HL-60 (cell line): Measurements from ENCODE around the gene SATL1.
"Not testable (repeated sequence)": the region's sequence is repeated elsewhere in the genome, so short reads cannot be mapped to it uniquely, and the experiment has no call there.

Experiments
- DNase-seq, 2 experiments: peaks; one replicate each; pipeline ENCODE4 v3.0.0-alpha.2; 2010 to 2020; ENCODE audit warnings: low read depth in 1 of 2, low spot score in 1 of 2
- H3K27ac ChIP-seq: fragments of 250-450 bp; sonication (Bioruptor Pico); replicated peaks from 2 replicates; pipeline ENCODE4 v1.5.1; 2020; ENCODE audit warnings: mild to moderate bottlenecking, moderate library complexity
- H3K27me3 ChIP-seq: fragments of 250-450 bp; sonication (Bioruptor Pico); 2 replicates; pipeline ENCODE4 v1.5.1; 2021; ENCODE audit warnings: mild to moderate bottlenecking, moderate library complexity; ENCODE audit not compliant: insufficient read depth, poor library complexity, severe bottlenecking
- H3K4me3 ChIP-seq: replicated peaks from 2 replicates; pipeline ENCODE4 v1.5.1; 2011; ENCODE audit warnings: mild to moderate bottlenecking, control low read depth, low read length; ENCODE audit not compliant: insufficient read depth
- GABPA ChIP-seq: IDR thresholded peaks from 2 replicates; pipeline ENCODE4 v1.6.1; 2012; ENCODE audit warnings: low read depth
- POLR2AphosphoS5 ChIP-seq: IDR thresholded peaks from 2 replicates; pipeline ENCODE4 v1.6.1; 2012; ENCODE audit warnings: low read depth
- REST ChIP-seq: IDR thresholded peaks from 2 replicates; pipeline ENCODE4 v1.6.1; 2012; ENCODE audit warnings: low read depth; ENCODE audit not compliant: insufficient replicate concordance
- SPI1 ChIP-seq: IDR thresholded peaks from 2 replicates; pipeline ENCODE4 v1.6.1; 2012; ENCODE audit warnings: low read depth, mild to moderate bottlenecking, borderline replicate concordance
- long read RNA-seq: library from polyadenylated mRNA; unstranded; transcript quantifications from one replicate; pipeline ENCODE4 v2.0.0, GENCODE V29; 2020
- TF ChIP-seq, protein P1 (sequence below): IDR thresholded peaks from one replicate; pipeline ENCODE4 v1.5.1; 2011; ENCODE audit warnings: low read length, control low read depth, inconsistent platforms; ENCODE audit not compliant: insufficient read depth

SATL1 gene
- long read RNA-seq, result 0 reads

DNA sequence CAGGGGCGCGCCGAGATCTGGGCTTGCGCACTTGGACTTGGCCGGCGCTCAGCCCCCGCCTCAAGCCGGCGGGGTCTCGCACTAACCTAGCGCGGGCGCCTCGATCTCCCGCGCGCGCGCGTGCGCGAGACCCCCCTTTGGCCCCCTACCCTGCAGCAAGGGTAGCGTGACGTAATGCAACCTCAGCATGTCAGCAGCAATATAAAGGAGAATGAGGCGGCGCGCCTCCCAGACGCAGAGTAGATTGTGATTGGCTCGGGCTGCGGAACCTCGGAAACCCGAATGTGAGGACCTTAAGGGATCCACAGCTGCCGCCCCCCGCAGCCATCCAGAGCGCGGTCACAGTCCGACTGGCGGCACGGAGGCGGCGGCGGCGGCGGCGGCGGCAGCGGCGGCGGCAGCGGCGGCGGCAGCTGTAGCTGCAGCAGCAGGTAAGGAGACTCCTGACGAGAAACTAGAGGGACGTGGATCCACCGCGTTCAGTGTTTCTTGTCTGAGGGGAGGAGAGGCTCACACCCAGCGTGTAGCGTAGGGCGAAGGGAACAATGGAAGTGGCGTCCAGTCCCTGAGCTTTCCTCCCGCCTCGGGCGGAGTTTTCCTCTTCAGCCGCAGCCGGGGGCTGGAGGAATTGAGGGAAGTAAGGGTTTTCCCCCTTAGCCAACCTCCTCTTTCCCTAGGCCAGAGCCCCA lies at the start of gene SATL1, which contains the start of gene ZNF711:
Gene SATL1, minus strand, starts transcription at position 19 of the 689 bp plus-strand sequence. CDS start 134,811 bp downstream, outside the sequence.
Gene ZNF711, plus strand, starts transcription at position 231 of the 689 bp plus-strand sequence. CDS start 3,582 bp downstream, outside the sequence.
- no peak for TF ChIP-seq GABPA
- no peak for TF ChIP-seq SPI1
- no peak for TF ChIP-seq POLR2AphosphoS5
- TF ChIP-seq REST, result no peak
- TF ChIP-seq, protein P1, sequence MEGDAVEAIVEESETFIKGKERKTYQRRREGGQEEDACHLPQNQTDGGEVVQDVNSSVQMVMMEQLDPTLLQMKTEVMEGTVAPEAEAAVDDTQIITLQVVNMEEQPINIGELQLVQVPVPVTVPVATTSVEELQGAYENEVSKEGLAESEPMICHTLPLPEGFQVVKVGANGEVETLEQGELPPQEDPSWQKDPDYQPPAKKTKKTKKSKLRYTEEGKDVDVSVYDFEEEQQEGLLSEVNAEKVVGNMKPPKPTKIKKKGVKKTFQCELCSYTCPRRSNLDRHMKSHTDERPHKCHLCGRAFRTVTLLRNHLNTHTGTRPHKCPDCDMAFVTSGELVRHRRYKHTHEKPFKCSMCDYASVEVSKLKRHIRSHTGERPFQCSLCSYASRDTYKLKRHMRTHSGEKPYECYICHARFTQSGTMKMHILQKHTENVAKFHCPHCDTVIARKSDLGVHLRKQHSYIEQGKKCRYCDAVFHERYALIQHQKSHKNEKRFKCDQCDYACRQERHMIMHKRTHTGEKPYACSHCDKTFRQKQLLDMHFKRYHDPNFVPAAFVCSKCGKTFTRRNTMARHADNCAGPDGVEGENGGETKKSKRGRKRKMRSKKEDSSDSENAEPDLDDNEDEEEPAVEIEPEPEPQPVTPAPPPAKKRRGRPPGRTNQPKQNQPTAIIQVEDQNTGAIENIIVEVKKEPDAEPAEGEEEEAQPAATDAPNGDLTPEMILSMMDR, result no peak
- DNase-seq, result no peak
- Histone ChIP-seq H3K4me3 (no peak within 1 kb of the TSS), H3K27ac (no peak within 1 kb of the TSS), H3K27me3 (peaks cover 10% of the 10 kb centered on the region)

GRCh38 chrX:85288992-85289723 lies 45.6 kb upstream of the SATL1 start:
- TF ChIP-seq, protein P1, result no peak
- TF ChIP-seq GABPA (no peak), REST (no peak), POLR2AphosphoS5 (no peak), SPI1 (no peak)
- H3K27ac ChIP-seq, result no peak overlapping the region
- H3K4me3 ChIP-seq, result no peak overlapping the region
- no peaks in the 10 kb centered on the region for H3K27me3 ChIP-seq
- no peak for DNase-seq

DNA sequence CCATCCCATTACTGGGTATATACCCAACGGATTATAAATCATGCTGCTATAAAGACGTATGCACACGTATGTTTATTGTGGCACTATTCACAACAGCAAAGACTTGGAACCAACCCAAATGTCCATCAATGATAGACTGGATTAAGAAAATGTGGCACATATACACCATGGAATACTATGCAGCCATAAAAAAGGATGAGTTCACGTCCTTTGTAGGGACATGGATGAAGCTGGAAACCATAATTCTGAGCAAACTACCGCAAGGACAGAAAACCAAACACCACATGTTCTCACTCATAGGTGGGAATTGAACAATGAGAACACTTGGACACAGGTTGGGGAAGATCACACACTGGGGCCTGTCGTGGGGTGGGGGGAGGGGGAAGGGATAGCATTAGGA lies 41.7 kb upstream of the SATL1 start:
- not testable (repeated sequence) for H3K27me3 ChIP-seq, H3K27ac ChIP-seq, H3K4me3 ChIP-seq, DNase-seq

DNA sequence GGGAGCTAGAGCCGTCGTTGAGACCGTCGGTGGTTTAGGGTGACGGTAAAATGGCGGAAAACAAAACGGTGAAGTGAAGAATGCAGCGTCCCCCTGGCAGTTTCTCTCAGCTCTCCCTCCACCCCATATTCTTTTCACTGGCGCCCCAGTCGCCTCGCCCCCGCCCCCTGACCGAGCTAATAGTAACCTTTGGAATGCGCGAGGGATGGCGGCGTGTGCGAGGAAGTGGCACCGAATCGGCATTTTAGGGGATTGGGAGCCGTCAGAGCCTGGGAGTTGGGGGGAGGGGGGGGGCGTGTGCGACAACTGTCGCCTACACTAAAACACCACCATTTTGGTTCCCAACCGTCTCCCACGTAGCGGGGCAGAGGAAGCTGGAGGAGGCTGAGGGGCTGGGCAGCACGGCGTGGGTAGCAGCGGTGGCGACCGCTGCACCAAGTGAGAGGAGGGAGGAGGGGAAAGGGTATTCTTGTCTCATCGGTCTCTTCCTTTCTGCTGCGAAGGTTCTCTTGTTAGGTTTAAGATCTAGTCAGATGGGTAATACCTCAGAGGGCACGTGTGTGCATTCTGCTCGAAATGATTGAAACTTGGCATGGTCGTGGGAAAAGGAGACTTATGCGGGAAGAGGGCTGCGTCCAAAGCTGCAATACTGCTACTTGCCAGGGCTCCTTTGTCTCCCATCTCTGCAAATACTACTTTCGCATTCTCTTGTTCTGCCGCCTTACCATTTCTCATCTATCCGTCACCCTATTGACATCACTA lies 1.1 kb upstream of the SATL1 start:
- H3K4me3 ChIP-seq, result no peak overlapping the region
- DNase-seq, result no peak
- no peak overlapping the region for H3K27ac ChIP-seq
- H3K27me3 ChIP-seq, result peaks cover 10% of the 10 kb centered on the region
- TF ChIP-seq SPI1 (no peak), GABPA (no peak), REST (no peak), POLR2AphosphoS5 (no peak)
- TF ChIP-seq, protein P1, result no peak
